ENCODE data around the gene DMRT1.

GRCh38 chr9:899440-900184, 58.1 kb downstream of the DMRT1 start:
- TF ChIP-seq CTCF (conservative IDR thresholded peaks at IDR 0.05; ENCODE audit: low read depth, low read length), result no peak
- no peak for TF ChIP-seq EZH2 (IDR thresholded peaks at IDR 0.05; ENCODE audit: borderline replicate concordance, low read depth, low read length, poor library complexity, severe bottlenecking)

All from A673 (cell line).